Kidney glomerular epithelial cell (primary cell): ENCODE results near the gene ZNF527.
"Not testable (repeated sequence)": the region's sequence is repeated elsewhere in the genome, so short reads cannot be mapped to it uniquely, and the experiment has no call there.

ENCODE experiments used
- DNase-seq: peaks from one replicate; lab custom pipeline; 2025; lab: John Stamatoyannopoulos, UW

ZNF527 gene

DNA sequence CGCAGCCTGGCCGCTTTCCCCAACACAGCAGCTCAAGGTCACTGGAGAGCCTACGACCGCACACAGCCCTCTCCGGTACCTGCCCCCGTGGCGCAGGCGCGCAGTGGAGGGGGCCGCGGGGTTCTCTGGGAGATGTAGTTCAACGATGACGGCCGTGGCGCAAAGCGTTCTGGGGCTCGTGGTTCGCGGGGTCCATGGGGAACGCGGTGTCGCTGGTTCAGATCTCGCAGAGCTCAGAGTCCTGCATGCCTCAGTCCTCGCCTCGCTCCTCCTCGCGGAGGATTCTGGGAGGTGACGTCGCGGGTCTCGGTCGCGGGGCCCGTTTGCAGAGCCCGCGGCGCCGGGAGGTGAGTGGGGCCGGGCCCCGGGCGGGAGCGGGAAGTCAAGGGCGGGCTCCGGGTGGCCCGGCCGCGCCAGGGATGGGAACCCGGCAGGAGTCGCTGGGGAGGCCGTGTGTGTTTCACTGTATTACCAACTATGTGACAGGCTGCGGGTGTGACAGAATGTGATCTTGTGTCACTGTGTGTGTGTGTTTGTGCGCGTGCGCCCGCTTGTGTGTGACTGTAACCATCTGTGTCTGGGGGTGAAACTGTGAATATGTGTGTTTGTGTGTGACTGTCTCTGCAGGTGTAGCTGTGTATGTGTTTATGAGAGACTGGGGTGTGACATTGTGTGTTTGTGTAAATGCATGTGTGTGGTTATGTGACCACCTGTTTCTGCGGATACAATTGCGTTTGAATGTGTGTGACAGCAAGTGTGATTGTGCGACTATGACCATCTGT, at the start of gene ZNF527:
Gene ZNF527, plus strand, starts transcription at position 220 of the 782 bp plus-strand sequence. CDS start 3,100 bp downstream, outside the sequence.
- peak; percentile 92 for DNase-seq

- no peak for DNase-seq
These were observed 41.2 kb upstream of the ZNF527 start for GRCh38 chr19:37329686-37330085.

GRCh38 chr19:37332839-37333238, 38.1 kb upstream of the ZNF527 start:
- DNase-seq = no peak

DNA sequence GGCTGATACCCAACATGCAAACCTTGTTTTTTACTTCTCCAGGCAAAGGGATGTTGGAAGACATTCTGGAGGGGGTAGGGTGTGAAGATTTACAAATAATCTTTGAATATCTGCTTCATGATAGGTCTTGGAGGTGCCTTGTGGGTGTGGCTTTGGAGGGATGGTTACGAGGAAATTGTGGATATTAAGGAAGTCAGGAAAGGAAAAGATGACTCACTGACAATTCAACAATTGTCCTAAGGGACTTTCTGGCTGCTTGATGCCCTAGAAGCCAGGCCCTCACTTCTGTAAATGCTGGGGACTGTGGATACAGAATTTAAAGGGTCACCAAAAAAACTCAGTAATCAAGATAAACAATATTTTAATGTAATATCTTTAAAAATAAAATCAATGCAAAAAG, 37.4 kb upstream of the ZNF527 start:
- DNase-seq = no peak

DNA sequence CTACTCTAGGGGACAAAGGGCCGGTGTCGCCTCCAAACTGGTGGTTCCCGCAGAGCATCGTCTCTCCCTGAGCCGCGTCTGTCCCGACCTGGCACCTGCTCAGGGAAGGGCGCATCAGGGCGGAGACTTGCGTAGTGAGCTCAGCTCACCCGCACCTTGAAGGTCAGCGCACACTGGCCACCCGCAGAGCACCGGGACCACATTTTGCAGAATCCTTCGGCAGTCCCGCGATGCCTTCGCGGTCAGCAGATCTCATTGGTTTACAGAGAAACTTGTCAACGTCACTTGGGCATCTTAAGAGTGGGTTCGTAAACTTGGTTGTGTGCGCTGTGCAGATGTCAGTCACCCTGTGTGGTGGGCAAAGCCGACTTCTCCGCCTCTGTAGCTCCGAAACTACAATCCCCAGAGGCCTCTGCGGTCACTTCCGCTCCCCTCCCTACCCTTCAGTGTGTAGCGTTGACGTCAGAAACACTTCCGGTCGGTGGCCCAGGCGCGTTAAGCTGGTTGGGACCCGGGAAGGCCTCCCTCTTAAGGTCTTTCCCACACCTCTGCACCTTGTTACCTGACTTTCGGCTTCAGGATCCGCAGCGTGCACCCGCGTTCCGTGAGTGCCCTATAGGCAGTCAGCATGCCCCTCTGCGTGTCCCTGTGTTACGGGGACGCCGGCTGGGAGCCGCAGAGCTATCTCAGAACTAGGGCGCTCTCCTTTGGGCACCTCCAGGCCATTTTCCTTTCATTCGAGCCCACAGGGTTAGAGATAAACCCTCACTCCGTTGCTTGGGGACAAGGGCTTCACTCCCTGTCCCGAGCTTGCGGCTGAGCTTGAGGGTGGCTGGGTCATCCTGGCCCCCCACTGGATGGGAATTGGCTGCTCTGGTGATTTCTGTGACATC, 36.5 kb upstream of the ZNF527 start:
- peak; percentile 77 for DNase-seq

DNA sequence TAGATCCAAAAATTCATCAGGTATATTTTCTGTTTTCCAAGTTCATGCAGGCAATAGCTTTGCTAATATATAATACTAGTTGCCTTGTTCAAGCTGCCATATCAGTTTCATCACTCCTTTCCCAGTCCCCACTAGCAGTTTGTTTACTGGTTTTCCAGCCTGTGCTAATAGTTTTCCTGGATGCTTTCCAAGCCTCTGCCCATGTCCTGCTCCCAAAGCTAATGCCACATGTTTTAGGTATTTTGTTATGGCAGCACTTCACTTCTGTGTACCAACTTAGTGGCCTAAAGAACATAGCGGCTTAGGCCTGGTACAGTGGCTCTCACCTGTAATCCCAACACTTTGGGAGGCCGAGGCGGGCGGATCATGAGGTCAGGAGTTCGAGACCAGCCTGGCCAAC, 28.1 kb upstream of the ZNF527 start:
- DNase-seq = no peak

GRCh38 chr19:37346091-37346490, 24.8 kb upstream of the ZNF527 start:
- no peak for DNase-seq

- DNase-seq = no peak
These were observed 22.8 kb upstream of the ZNF527 start for GRCh38 chr19:37348060-37348459.

DNA sequence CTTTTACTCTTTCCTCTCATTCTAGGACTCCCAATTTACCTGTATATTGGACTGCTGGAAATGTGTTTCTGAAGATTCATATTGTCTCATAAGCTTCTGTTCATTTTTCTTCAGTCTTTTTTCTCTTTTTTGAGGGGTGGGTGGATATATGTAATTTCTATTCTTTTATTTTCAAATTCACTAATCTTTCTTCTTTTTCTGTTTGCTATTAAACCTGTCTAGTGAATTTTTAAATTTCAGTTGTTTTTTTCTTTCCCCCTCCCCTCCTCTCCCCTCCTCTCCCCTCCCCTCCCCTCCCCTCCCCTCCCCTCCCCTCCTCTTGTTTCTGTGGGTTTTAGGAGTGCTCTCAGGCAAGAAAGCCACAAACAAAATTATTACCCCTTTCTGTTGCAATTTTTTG, 16.9 kb upstream of the ZNF527 start:
- DNase-seq = no peak

- DNase-seq = no peak
These were observed 15.0 kb upstream of the ZNF527 start for GRCh38 chr19:37355901-37356300.

DNA sequence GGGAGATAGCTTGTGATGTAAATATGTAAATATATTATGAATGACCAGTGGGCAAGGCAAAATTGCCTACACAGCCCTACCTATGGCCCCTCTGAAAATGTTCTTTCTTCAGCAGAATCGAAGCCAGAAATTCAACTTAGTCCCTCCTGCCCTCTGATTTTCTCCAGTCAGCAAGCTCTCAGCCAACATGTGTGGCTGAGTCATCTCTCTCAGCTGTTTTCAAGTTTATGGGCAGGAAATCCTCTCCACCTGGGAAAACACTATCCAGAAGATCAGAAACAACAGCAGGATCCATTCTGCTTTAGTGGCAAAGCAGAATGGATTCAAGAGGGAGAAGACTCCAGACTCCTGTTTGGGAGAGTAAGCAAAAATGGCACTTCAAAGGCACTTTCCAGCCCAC, 8.9 kb upstream of the ZNF527 start:
- no peak for DNase-seq

DNA sequence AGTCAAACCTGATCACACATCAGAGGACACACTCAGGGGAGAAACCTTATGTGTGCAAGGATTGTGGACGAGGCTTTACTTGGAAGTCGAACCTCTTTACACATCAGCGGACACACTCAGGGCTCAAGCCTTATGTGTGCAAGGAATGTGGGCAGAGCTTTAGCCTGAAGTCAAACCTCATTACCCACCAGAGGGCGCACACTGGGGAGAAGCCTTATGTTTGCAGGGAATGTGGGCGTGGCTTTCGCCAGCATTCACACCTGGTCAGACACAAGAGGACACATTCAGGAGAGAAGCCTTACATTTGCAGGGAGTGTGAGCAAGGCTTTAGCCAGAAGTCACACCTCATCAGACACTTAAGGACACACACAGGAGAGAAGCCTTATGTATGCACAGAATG, 8.2 kb upstream of the ZNF527 start:
- DNase-seq = no peak

- DNase-seq = peak; percentile 68
These were observed 466 bp upstream of the ZNF527 start for GRCh38 chr19:37370386-37370879.

GRCh38 chr19:37389234-37389633, 18.3 kb downstream of the ZNF527 start:
- DNase-seq = no peak

GRCh38 chr19:37391399-37391798, 20.5 kb downstream of the ZNF527 start:
- DNase-seq = not testable (repeated sequence)

GRCh38 chr19:37401078-37401477, 30.2 kb downstream of the ZNF527 start:
- DNase-seq = no peak

- no peak for DNase-seq
These were observed 32.5 kb downstream of the ZNF527 start for GRCh38 chr19:37403403-37403802.

DNA sequence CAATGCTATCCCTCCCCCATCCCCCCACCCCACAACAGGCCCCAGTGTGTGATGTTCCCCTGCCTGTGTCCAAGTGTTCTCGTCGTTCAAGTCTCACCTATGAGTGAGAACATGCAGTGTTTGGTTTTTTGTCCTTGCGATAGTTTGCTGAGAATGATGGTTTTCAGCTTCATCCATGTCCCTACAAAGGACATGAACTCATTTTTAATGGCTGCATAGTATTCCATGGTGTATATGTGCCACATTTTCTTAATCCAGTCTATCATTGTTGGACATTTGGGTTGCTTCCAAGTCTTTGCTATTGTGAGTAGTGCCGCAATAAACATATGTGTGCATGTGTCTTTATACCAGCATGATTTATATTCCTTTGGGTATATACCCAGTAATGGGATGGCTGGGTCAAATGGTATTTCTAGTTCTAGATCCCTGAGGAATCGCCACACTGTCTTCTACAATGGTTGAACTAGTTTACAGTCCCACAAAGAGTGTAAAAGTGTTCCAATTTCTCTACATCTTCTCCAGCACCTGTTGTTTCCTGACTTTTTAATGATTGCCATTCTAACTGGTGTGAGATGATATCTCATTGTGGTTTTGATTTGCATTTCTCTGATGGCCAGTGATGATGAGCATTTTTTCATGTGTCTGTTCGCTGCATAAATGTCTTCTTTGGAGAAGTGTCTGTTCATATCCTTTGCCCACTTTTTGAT, 35.4 kb downstream of the ZNF527 start:
- DNase-seq = not testable (repeated sequence)

DNA sequence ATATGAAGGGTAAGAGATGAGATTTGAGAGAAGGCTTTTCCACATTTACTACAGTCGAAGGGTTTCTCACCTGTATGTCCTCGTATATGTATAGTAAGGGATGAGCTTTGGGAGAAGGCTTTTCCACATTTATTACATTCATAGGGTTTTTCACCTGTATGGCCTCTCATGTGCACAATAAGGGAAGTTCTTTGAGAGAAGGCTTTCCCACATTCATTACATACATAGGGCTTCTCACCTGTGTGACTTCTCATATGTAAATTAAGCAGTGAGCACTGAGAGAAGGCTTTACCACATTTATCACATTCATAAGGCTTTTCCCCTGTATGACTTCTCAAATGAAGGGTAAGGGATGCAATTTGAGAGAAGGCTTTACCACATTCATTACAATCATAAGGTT, 41.8 kb downstream of the ZNF527 start:
- no peak for DNase-seq

DNA sequence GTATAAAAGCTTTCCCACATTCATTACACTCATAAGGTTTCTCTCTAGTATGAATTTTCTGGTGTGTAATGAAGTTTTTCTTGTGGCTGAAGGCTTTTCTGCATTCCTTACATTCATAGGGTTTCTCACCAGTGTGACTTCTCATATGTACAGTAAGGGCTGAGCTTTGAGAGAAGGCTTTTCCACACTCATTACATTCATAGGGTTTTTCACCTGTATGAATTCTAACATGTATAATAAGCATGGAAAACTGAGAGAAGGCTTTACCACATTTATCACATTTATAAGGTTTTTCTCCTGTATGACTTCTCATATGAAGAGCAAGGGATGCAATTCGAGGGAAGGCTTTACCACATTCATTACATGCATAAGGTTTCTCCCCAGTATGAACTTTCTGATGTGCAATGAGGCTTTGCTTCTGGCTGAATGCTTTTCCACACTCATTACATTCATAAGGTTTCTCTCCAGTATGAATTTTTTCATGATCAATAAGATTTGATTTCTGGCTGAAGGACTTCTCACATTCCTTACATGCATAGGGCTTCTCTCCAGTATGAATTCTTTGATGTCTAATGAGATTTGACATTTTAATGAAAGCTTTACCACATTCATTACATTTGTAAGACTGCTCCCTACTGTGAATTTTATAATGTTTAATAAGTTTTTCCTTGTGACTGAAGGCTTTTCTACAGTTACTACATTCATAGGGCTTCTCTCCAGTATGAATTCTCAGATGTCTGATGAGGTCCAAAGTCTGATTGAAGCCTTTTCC, 42.6 kb downstream of the ZNF527 start:
- DNase-seq = no peak
